K562 treated with DMSO at 1 percent for 24 hours (cell line): Measurements from ENCODE around the gene KATNB1. TPM values are rescaled to one million over a fixed set of nuclear protein-coding genes. Genes with fewer than 3 reads are reported as not detected.

Experiments
- total RNA-seq: library from RNA; unstranded; fragments of 300-600 nt; gene quantifications from 2 replicates; pipeline ENCODE4 v1.2.3, GENCODE V29; 2022; ENCODE audit warnings: low read depth; ENCODE audit not compliant: insufficient read depth

The KATNB1 gene, protein sequence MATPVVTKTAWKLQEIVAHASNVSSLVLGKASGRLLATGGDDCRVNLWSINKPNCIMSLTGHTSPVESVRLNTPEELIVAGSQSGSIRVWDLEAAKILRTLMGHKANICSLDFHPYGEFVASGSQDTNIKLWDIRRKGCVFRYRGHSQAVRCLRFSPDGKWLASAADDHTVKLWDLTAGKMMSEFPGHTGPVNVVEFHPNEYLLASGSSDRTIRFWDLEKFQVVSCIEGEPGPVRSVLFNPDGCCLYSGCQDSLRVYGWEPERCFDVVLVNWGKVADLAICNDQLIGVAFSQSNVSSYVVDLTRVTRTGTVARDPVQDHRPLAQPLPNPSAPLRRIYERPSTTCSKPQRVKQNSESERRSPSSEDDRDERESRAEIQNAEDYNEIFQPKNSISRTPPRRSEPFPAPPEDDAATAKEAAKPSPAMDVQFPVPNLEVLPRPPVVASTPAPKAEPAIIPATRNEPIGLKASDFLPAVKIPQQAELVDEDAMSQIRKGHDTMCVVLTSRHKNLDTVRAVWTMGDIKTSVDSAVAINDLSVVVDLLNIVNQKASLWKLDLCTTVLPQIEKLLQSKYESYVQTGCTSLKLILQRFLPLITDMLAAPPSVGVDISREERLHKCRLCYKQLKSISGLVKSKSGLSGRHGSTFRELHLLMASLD
- 52.8 and 55.4 TPM in 2 replicates for total RNA-seq

DNA sequence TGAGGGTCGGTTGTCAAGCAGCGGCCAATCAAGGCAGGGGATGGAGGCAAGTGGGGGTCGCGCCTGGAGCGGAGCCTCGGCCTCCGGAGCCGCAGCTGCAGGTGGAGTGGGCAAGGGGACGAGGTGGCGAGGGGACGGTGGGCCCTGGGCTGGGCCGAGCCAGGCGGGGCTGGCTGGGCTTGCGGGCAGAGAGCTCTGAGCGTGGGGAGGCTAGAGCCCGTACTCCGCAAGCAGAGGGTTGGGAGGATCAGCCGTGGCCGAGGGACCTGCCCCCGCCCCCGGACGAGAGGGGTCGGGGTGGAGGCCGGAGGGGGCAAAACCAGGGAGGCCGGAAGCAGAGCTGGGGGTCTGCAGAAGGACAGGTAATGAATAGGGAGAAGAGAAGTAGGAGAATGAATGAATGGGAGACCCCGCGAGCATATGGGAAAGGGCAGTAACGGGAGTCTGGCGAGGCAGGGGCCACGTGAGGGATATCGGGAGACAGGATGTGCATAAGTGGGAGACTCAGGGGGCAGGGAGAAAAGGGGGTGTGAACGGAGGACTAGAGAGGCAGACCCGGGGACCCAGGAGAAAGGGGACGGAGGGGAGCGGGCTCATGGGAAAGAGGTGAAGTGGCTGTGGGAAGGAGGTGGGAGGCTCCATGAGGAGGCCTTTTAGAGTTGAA, at the start of gene KATNB1:
Gene KATNB1, plus strand, starts transcription at position 16 of the 664 bp plus-strand sequence. CDS start 1,474 bp downstream, outside the sequence.

DNA sequence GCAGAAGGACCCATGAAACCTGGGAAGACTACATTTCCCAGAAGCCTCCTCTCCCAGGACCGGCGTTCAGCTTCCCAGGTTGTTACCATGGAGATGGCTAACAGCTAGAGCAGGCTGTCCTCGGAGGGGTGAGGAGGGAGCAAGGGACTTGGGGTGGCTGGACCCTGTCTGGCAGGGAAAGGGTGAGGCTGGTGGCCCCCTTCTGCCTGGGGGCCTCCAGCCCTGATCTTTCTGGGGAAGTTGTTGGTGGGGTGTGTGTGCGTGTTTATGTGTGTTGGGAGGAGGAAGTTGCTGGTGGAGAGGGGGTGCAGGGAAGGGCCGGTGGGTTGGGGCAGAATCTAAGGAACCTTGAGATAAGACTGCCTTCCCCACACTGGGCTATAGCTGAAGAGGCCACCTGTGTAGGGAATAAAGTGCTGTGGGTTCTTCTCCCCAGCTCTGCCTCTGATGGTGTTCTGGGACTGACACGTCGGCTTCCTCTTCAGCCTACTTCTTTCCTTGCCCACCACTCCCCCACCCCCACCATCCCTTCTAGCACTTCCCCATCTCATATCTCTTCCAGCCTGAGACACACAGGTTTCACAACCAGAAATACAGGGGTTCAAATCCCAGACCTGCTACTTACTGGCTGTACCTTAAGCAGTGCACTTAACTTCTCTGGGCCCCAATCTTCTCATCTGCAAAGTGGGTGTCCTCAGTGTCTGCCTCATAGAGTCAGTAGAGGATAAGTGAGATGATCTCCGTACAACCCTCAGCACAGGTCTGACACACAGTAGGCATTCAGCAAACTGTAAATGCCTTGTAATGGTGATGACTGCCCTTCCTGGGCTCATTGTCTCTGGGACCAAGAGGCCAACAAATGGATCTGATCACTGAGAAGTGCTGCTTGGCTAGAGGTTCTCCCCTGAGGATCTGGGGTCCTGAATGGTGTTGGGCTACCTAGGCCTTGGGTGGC, 40.6 kb upstream of the KATNB1 start, which contains the start of gene DRC7:
Gene DRC7, plus strand, starts transcription at position 82 of the 955 bp plus-strand sequence. CDS start 3,144 bp downstream, outside the sequence.

DNA sequence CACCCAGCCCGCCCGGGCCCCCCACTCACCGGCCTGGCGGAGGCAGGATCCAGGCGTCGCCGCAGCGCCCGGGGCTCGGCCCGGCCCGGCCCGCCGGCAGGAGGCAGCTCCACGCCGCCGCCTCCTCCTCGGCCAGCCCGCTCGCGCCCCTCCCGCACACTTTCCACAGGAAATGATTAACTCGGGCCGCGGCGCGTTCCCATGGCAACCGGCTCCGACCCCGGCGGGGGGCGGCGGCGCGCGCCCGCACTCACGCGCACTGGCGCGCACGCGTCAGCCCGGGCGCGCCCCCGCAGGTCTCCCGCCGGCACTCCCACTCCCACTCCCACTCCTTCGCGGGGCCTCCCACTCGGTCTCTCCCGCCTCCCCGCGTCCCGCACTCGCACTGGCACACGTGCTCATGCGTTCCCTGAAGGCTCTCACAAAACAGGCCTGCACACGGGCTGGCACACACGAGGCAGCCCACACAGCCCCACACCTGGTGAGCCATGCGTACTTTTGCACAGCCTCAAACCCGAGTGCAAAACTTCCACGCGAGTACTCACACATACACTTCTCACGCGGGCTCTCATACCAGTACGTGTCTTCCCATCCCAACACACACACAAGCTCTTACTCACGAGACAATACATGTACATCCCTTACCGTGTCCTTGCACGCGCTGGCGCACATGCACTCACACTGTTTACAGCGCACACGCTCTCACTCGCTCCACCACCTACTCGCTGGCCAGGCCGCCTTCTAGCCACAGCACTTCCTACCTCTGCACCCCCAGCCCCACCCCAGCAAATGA, 67.0 kb downstream of the KATNB1 start, which contains the start of gene KIFC3:
Gene KIFC3, minus strand, starts transcription at position 151 of the 793 bp plus-strand sequence. CDS start 4,248 bp downstream, outside the sequence.

Other genes starting within 250 kb of the KATNB1 start
- 12.2 and 15.0 TPM in 2 replicates for gene DOK4, start 249.3 kb upstream of the KATNB1 start, total RNA-seq
- gene CCDC102A, start 199.2 kb upstream of the KATNB1 start, total RNA-seq = 6.8 and 7.7 TPM in 2 replicates
- gene ADGRG5, start 193.1 kb upstream of the KATNB1 start, total RNA-seq = 0.35 and 0.56 TPM in 2 replicates
- 0.41 and 0.95 TPM in 2 replicates for gene ADGRG1, start 107.1 kb upstream of the KATNB1 start, total RNA-seq
- gene ADGRG3, start 67.5 kb upstream of the KATNB1 start, total RNA-seq = 1.0 and 2.5 TPM in 2 replicates
- 1.6 TPM in 2 replicates for gene DRC7, start 41.0 kb upstream of the KATNB1 start, total RNA-seq
- gene KIFC3, start 66.7 kb downstream of the KATNB1 start, total RNA-seq = 70.4 and 87.2 TPM in 2 replicates
- gene CNGB1, start 235.4 kb downstream of the KATNB1 start, total RNA-seq = not detected in 2 replicates